Sigmoid colon (tissue), 3 donors: ENCODE data around the gene CD36.

Source experiments
- POLR2A ChIP-seq, 2 donors: fragments of 450-650 bp; IDR thresholded peaks; one replicate each; pipeline ENCODE4 v1.6.1; 2016; ENCODE audit warnings: antibody characterized with exemption in 2 of 2, mild to moderate bottlenecking in 2 of 2, moderate library complexity in 2 of 2
- TF ChIP-seq, protein P1 (sequence below), 4 experiments: fragments of 450-650 bp in 3 of 4; fragments of 200-600 bp in 1 of 4; IDR thresholded peaks; one replicate each; pipeline ENCODE4 v1.5.1; 2016 to 2019; ENCODE audit warnings: antibody characterized with exemption in 4 of 4, mild to moderate bottlenecking in 3 of 4, moderate library complexity in 2 of 4

DNA sequence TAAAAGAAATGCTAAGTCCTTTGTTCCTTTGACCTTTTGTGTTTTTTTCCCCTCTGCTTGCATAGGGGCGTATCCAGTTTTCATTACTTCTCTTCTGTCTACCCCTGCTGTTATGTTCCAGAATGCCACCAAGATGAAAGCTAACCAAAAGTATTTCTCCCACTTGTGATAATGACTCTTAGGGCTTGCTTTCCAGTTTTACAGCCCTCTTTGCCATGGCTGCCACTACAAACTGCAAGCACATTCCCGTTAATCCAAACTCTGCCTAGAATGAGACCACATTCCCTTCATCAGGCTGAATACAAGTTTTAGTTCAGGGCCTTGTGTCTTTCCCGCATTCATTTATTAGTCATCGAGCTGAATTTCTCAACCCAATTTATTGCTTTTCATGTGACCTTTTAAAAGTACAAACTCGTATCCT lies 23.6 kb upstream of the CD36 start:
- TF ChIP-seq, protein P1, sequence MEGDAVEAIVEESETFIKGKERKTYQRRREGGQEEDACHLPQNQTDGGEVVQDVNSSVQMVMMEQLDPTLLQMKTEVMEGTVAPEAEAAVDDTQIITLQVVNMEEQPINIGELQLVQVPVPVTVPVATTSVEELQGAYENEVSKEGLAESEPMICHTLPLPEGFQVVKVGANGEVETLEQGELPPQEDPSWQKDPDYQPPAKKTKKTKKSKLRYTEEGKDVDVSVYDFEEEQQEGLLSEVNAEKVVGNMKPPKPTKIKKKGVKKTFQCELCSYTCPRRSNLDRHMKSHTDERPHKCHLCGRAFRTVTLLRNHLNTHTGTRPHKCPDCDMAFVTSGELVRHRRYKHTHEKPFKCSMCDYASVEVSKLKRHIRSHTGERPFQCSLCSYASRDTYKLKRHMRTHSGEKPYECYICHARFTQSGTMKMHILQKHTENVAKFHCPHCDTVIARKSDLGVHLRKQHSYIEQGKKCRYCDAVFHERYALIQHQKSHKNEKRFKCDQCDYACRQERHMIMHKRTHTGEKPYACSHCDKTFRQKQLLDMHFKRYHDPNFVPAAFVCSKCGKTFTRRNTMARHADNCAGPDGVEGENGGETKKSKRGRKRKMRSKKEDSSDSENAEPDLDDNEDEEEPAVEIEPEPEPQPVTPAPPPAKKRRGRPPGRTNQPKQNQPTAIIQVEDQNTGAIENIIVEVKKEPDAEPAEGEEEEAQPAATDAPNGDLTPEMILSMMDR (IDR thresholded peaks at IDR 0.05): no peak
- no peak for TF ChIP-seq POLR2A (IDR thresholded peaks at IDR 0.05)
